T47D (cell line): ENCODE results near the gene ZNF330.

Experiments
- DNase-seq, 2 experiments: peaks; one replicate each; pipeline versions ENCODE4 v3.0.0 to v3.0.0-alpha.2; 2011 to 2012; ENCODE audit warnings: low read depth in 1 of 2, low spot score in 1 of 2
- JUND ChIP-seq: IDR thresholded peaks from 2 replicates; pipeline ENCODE4 v1.6.1; 2012; ENCODE audit warnings: low read depth
- in situ Hi-C: cut with HindIII; loops from 2 replicates; pipeline ENCODE4 v1.10.0; 2016; ENCODE audit warnings: low sequenced_read_pairs, low pct_unique_long_range_greater_than_20kb

Gene ZNF330

GRCh38 chr4:141244419-141244818 is 23.7 kb downstream of the ZNF330 start:
- TF ChIP-seq JUND: no peak
- no peak for DNase-seq
- in situ Hi-C loops: no loop called here

- DNase-seq: no peak
- TF ChIP-seq JUND: no peak
- in situ Hi-C loops: no loop called here
Measured at GRCh38 chr4:141246243-141246642, 25.5 kb downstream of the ZNF330 start.

- TF ChIP-seq JUND: no peak
- DNase-seq: no peak
- in situ Hi-C loops: no loop called here
Measured at GRCh38 chr4:141246683-141247429, 26.2 kb downstream of the ZNF330 start.

- DNase-seq: no peak
- in situ Hi-C loops: no loop called here
- no peak for TF ChIP-seq JUND
Measured at GRCh38 chr4:141247430-141247780, 26.7 kb downstream of the ZNF330 start.

GRCh38 chr4:141248029-141248428 is 27.3 kb downstream of the ZNF330 start:
- in situ Hi-C loops: no loop called here
- DNase-seq: no peak
- no peak for TF ChIP-seq JUND

- no peak for DNase-seq
- TF ChIP-seq JUND: no peak
- in situ Hi-C loops: no loop called here
Measured at GRCh38 chr4:141248486-141248885, 27.8 kb downstream of the ZNF330 start.

- in situ Hi-C loops: no loop called here
- DNase-seq: no peak
- no peak for TF ChIP-seq JUND
Measured at GRCh38 chr4:141254326-141254725, 33.6 kb downstream of the ZNF330 start.

GRCh38 chr4:141255016-141255415 is 34.3 kb downstream of the ZNF330 start:
- in situ Hi-C loops: no loop called here
- no peak for TF ChIP-seq JUND
- DNase-seq: no peak

GRCh38 chr4:141258558-141258957 is 37.9 kb downstream of the ZNF330 start:
- DNase-seq: no peak
- no peak for TF ChIP-seq JUND
- in situ Hi-C loops: no loop called here

GRCh38 chr4:141275834-141276233 is 55.1 kb downstream of the ZNF330 start:
- no peak for DNase-seq
- TF ChIP-seq JUND: no peak
- in situ Hi-C loops: no loop called here

GRCh38 chr4:141283152-141283551 is 62.5 kb downstream of the ZNF330 start:
- no peak for TF ChIP-seq JUND
- in situ Hi-C loops: no loop called here
- no peak for DNase-seq

GRCh38 chr4:141283563-141283962 is 62.9 kb downstream of the ZNF330 start:
- in situ Hi-C loops: no loop called here
- DNase-seq: no peak

More at GRCh38 chr4:141283563-141283962, 62.9 kb downstream of the ZNF330 start:
- no peak for TF ChIP-seq JUND
